Measurements from ENCODE around the gene CIB2.

GRCh38 chr15:78168608-78169007 is 37.4 kb upstream of the CIB2 start:
- TF ChIP-seq CTCF (IDR thresholded peaks at IDR 0.05): no peak
- TF ChIP-seq EZH2 (IDR thresholded peaks at IDR 0.05; ENCODE audit: borderline replicate concordance, insufficient read depth, low read depth, low read length, poor library complexity, severe bottlenecking): no peak
